A549 (cell line): ENCODE results near the gene ZFPL1. TPM values are rescaled to one million over a fixed set of nuclear protein-coding genes. Genes with fewer than 3 reads are reported as not detected.

Experiments used
- ATAC-seq, 2 experiments: fragments of 200-7000 bp in 1 of 2; fragments of >200 bp in 1 of 2; cut with Nextera tagmentation in 1 of 2; cut with Tn5 transposase in 1 of 2; 3 replicates each; pipeline versions ENCODE4 v1.8.0 to v1.9.1; 2018 to 2020; ENCODE audit warnings: mild to moderate bottlenecking in 1 of 2, moderate library complexity in 1 of 2
- CTCF ChIA-PET: fragments of 300-600 bp; sonication (Branson Sonifier 250); formaldehyde crosslinking; extraction: SDS; loops from one replicate; lab custom pipeline; 2021; ENCODE audit warnings: antibody characterized with exemption, inconsistent platforms; lab: Yijun Ruan, JAX
- POLR2A ChIA-PET: fragments of 350-600 bp; formaldehyde crosslinking; extraction: SDS; loops from one replicate; lab custom pipeline; 2021; ENCODE audit warnings: antibody characterized with exemption, inconsistent platforms; lab: Yijun Ruan, JAX
- DNase-seq, 2 experiments: peaks; one replicate each; pipeline versions ENCODE4 v3.0.0 to v3.0.0-alpha.2; 2011 to 2016; ENCODE audit warnings: low read depth in 1 of 2, low spot score in 1 of 2
- FAIRE-seq: peaks from 2 replicates; lab custom pipeline; 2011; peaks lifted over from hg19 to GRCh38; lab: Jason Lieb, UNC
- H3K27ac ChIP-seq, 2 experiments: fragments of >200 bp; sonication (Bioruptor Twin); formaldehyde crosslinking; 3 replicates each; pipeline ENCODE4 v1.5.1; 2016 to 2017
- H3K4me1 ChIP-seq: fragments of >200 bp; sonication (Bioruptor Twin); formaldehyde crosslinking; 3 replicates; pipeline ENCODE4 v1.6.1; 2016
- H3K4me2 ChIP-seq: fragments of >200 bp; sonication (Bioruptor Twin); formaldehyde crosslinking; 3 replicates; pipeline ENCODE4 v1.6.1; 2016
- H3K4me3 ChIP-seq: fragments of >200 bp; sonication (Bioruptor Twin); formaldehyde crosslinking; 3 replicates; pipeline ENCODE4 v1.5.1; 2016
- H3K9me3 ChIP-seq: fragments of >200 bp; sonication (Bioruptor Twin); formaldehyde crosslinking; 3 replicates; pipeline ENCODE4 v1.6.1; 2016
- BCL3 ChIP-seq: fragments of >200 bp; sonication (Bioruptor Twin); formaldehyde crosslinking; IDR thresholded peaks from 3 replicates; pipeline ENCODE4 v1.6.1; 2016
- BHLHE40 ChIP-seq: IDR thresholded peaks from 2 replicates; pipeline ENCODE4 v1.6.1; 2012; ENCODE audit warnings: low read depth, low read length, inconsistent platforms
- CBX2 ChIP-seq: fragments of 200-600 bp; sonication (generic); IDR thresholded peaks from 2 replicates; pipeline ENCODE4 v1.6.1; 2016; ENCODE audit warnings: low read depth, mild to moderate bottlenecking, borderline replicate concordance
- CBX8 ChIP-seq: fragments of 200-600 bp; sonication (generic); IDR thresholded peaks from 2 replicates; pipeline ENCODE4 v1.6.1; 2016
- CEBPB ChIP-seq, 2 experiments: fragments of >200 bp in 1 of 2; sonication (Bioruptor Twin) in 1 of 2; formaldehyde crosslinking in 1 of 2; IDR thresholded peaks; 2 replicates each; pipeline ENCODE4 v1.6.1; 2012 to 2016
- E2F6 ChIP-seq: IDR thresholded peaks from 2 replicates; pipeline ENCODE4 v1.6.1; 2012; ENCODE audit warnings: low read depth, borderline replicate concordance
- EHMT2 ChIP-seq: fragments of 200-600 bp; sonication (generic); IDR thresholded peaks from 2 replicates; pipeline ENCODE4 v1.6.1; 2016; ENCODE audit warnings: antibody characterized with exemption, low read depth, mild to moderate bottlenecking, moderate library complexity
- EP300 ChIP-seq, 2 experiments: fragments of >200 bp; sonication (Bioruptor Twin); formaldehyde crosslinking; IDR thresholded peaks; 2 replicates in 1 of 2; 3 replicates in 1 of 2; pipeline ENCODE4 v1.6.1; 2016 to 2017
- FOSB ChIP-seq: fragments of 250-450 bp; sonication (Bioruptor Pico); IDR thresholded peaks from 2 replicates; pipeline ENCODE4 v1.5.0; 2020; ENCODE audit warnings: mild to moderate bottlenecking, moderate library complexity
- FOXS1 ChIP-seq: fragments of 250-450 bp; sonication (Bioruptor Pico); IDR thresholded peaks from 2 replicates; pipeline ENCODE4 v1.5.0; 2020; ENCODE audit warnings: mild to moderate bottlenecking, moderate library complexity
- HDAC2 ChIP-seq: fragments of 200-600 bp; sonication (generic); IDR thresholded peaks from 2 replicates; pipeline ENCODE4 v1.6.1; 2016
- HOXA7 ChIP-seq: fragments of 250-450 bp; sonication (Bioruptor Pico); IDR thresholded peaks from 2 replicates; pipeline ENCODE4 v1.5.0; 2020; ENCODE audit warnings: mild to moderate bottlenecking, moderate library complexity
- JUN ChIP-seq, 2 experiments: fragments of >200 bp; sonication (Bioruptor Twin); formaldehyde crosslinking; IDR thresholded peaks; 2 replicates in 1 of 2; 3 replicates in 1 of 2; pipeline ENCODE4 v1.6.1; 2016 to 2017
- JUNB ChIP-seq: fragments of >200 bp; sonication (Bioruptor Twin); formaldehyde crosslinking; IDR thresholded peaks from 2 replicates; pipeline ENCODE4 v1.6.1; 2016
- MAFK ChIP-seq: fragments of 450-650 bp; IDR thresholded peaks from 2 replicates; pipeline ENCODE4 v1.6.1; 2014; ENCODE audit not compliant: partially characterized antibody
- MAX ChIP-seq: IDR thresholded peaks from 2 replicates; pipeline ENCODE4 v1.6.1; 2012
- MAZ ChIP-seq: fragments of 150-350 bp; IDR thresholded peaks from 2 replicates; pipeline ENCODE4 v1.6.1; 2014; ENCODE audit warnings: antibody characterized with exemption, low read depth, low read length, borderline replicate concordance
- PHF8 ChIP-seq: fragments of 200-600 bp; sonication (generic); IDR thresholded peaks from 2 replicates; pipeline ENCODE4 v1.6.1; 2016; ENCODE audit warnings: low read depth, mild to moderate bottlenecking, antibody characterized with exemption, moderate library complexity, borderline replicate concordance
- POLR2A ChIP-seq: IDR thresholded peaks from 2 replicates; pipeline ENCODE4 v1.6.1; 2012; ENCODE audit warnings: mild to moderate bottlenecking, low read length
- POLR2AphosphoS2 ChIP-seq: conservative IDR thresholded peaks from 2 replicates; pipeline ENCODE4 v1.6.1; 2012; ENCODE audit warnings: low read length, improper control_type of control experiment, inconsistent platforms
- RNF2 ChIP-seq: fragments of 200-600 bp; sonication (generic); IDR thresholded peaks from 2 replicates; pipeline ENCODE4 v1.6.1; 2016; ENCODE audit warnings: low read depth, mild to moderate bottlenecking, antibody characterized with exemption, moderate library complexity, borderline replicate concordance
- SMC3 ChIP-seq: fragments of >200 bp; sonication (Bioruptor Twin); formaldehyde crosslinking; IDR thresholded peaks from 3 replicates; pipeline ENCODE4 v1.6.1; 2018; ENCODE audit warnings: inconsistent platforms
- SREBF2 ChIP-seq: fragments of 450-650 bp; IDR thresholded peaks from 2 replicates; pipeline ENCODE4 v1.6.1; 2014; ENCODE audit warnings: mild to moderate bottlenecking, moderate library complexity
- TP53 ChIP-seq: fragments of 250-450 bp; sonication (Bioruptor Pico); IDR thresholded peaks from 2 replicates; pipeline ENCODE4 v1.5.0; 2021; ENCODE audit warnings: mild to moderate bottlenecking, moderate library complexity
- ZC3H11A ChIP-seq: fragments of 450-650 bp; IDR thresholded peaks from 2 replicates; pipeline ENCODE4 v1.6.1; 2014; ENCODE audit warnings: antibody characterized with exemption, mild to moderate bottlenecking
- ZFP36 ChIP-seq: fragments of 450-650 bp; IDR thresholded peaks from 2 replicates; pipeline ENCODE4 v1.6.1; 2014; ENCODE audit warnings: borderline replicate concordance; ENCODE audit not compliant: partially characterized antibody
- ZNF302 ChIP-seq: fragments of 250-450 bp; sonication (Bioruptor Pico); IDR thresholded peaks from 2 replicates; pipeline ENCODE4 v1.9.0; 2021; ENCODE audit warnings: inconsistent platforms, mild to moderate bottlenecking, moderate library complexity
- ZSCAN20 ChIP-seq: fragments of 250-450 bp; sonication (Bioruptor Pico); IDR thresholded peaks from 2 replicates; pipeline ENCODE4 v1.8.0; 2022; ENCODE audit warnings: mild to moderate bottlenecking, moderate library complexity
- WGBS: methylation state at CpG from one replicate; pipeline ENCODE4 v1.1.6; 2017; ENCODE audit errors: missing lambda C conversion rate; 5-methylcytosine and 5-hydroxymethylcytosine counted together
- polyA plus RNA-seq, 4 experiments: library from polyadenylated mRNA; depleted of rRNA in 3 of 4; stranded (reverse); fragments of >200 nt; fragmentation: RNase III in 1 of 4; extraction: RNeasy Plus Mini Kit Qiagen cat#74134 plus additional on column Dnase treatment in 1 of 4; gene quantifications; 2 replicates in 3 of 4; 3 replicates in 1 of 4; pipeline ENCODE4 v1.2.3, GENCODE V29; 2011 to 2017
- TF ChIP-seq, protein P1 (sequence below): fragments of 450-650 bp; IDR thresholded peaks from 2 replicates; pipeline ENCODE4 v1.6.1; 2014; ENCODE audit warnings: antibody characterized with exemption
- TF ChIP-seq, protein P2 (sequence below): fragments of 150-350 bp; IDR thresholded peaks from 2 replicates; pipeline ENCODE4 v1.6.1; 2014; ENCODE audit warnings: low read depth, mild to moderate bottlenecking, low read length

Gene ZFPL1
- polyA plus RNA-seq, 2 of the 4 experiments (the other 2 are of a cell fraction), result 30.1 to 31.7 TPM

- CTCF ChIA-PET, result interaction anchor here (0.9 to 2.1 kb wide), 7 partner anchors 13 to 238 kb away, joined by 3 to 7 read pairs (median 3); partner anchors contain the start of genes ARL2, MAP4K2, SNX15 and TM7SF2
- POLR2A ChIA-PET, result interaction anchor here (1.1 to 1.4 kb wide), 2 partner anchors 13 to 29 kb away, joined by 3 to 4 read pairs; partner anchors contain the start of gene SNX15
- TF ChIP-seq FOSB (no peak), MAZ (no peak), CBX8 (no peak), FOXS1 (no peak), CEBPB (IDR thresholded peaks at IDR 0.05) (no peak), HDAC2 (no peak), ZSCAN20 (CRISPR knock-in tag) (no peak)
- TF ChIP-seq, protein P1, sequence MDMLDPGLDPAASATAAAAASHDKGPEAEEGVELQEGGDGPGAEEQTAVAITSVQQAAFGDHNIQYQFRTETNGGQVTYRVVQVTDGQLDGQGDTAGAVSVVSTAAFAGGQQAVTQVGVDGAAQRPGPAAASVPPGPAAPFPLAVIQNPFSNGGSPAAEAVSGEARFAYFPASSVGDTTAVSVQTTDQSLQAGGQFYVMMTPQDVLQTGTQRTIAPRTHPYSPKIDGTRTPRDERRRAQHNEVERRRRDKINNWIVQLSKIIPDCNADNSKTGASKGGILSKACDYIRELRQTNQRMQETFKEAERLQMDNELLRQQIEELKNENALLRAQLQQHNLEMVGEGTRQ, result no peak
- Histone ChIP-seq H3K4me3 (peak overlapping the region; percentile 84), H3K27ac (peak overlapping the region; percentile 91 to 92), H3K9me3 (no peaks in the 10 kb centered on the region), H3K4me2 (peak overlapping the region; percentile 80), H3K4me1 (peaks cover 25% of the 10 kb centered on the region)
- no peak for FAIRE-seq
- no peak for DNase-seq
- WGBS, result 24% methylated on average over 7 of the region's 7 CpGs
- no peak for ATAC-seq
Observed at GRCh38 chr11:65040520-65040846, 43.5 kb upstream of the ZFPL1 start.

DNA sequence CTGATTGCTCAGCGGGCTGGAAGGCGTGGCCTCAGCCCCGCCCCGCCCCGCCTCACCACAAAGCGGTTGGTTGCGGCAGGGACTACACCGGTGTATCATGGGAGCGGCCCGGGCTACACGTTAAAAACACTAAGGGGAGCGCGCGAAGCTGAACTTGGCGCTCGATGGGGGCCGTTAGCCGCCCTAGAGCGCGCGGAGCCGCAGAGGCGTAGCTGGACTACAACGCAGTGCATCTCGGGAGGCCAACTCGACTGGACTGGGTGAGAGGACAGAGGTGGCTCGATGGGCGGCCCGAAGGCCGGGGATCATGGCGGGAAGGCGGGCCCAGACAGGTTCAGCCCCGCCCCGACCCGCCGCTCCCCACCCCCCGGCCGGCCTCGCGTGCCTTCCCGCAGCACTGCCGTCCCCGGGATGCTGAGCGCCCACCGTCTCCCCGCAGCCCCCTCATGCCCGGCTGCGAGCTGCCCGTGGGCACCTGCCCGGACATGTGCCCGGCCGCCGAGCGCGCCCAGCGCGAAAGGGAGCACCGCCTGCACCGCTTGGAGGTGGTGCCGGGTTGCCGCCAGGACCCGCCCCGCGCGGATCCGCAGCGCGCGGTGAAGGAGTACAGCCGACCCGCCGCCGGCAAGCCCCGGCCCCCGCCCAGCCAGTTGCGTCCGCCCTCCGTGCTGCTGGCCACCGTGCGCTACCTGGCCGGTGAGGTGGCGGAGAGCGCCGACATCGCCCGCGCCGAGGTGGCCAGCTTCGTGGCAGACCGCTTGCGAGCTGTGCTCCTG is 43.0 kb upstream of the ZFPL1 start, which contains the start of gene SAC3D1:
SAC3D1 (plus strand) TSS at position 364 of the 776 bp plus-strand sequence; CDS start at position 447, 83 bp downstream.
- H3K4me2 ChIP-seq, result peak within 1 kb of the TSS; percentile 80
- peak; percentile 49 for FAIRE-seq
- peak within 1 kb of the TSS; percentile 84 for H3K4me3 ChIP-seq
- H3K4me1 ChIP-seq, result peaks cover 25% of the 10 kb centered on the region
- peak; percentile 93 to 97 for ATAC-seq
- ChIA-PET POLR2A (interaction anchor here (0.6 to 1.4 kb wide), 3 partner anchors 14 to 94 kb away, joined by 3 to 4 read pairs (median 3); partner anchors contain the start of gene SNX15), CTCF (interaction anchor here (0.6 to 2.1 kb wide), 10 partner anchors 9 to 238 kb away, joined by 3 to 7 read pairs (median 3); partner anchors contain the start of genes ARL2, MAP4K2, SNX15 and TM7SF2)
- TF ChIP-seq BCL3, result 0 out of 3 replicates have a peak, but pooled peaks have one; percentile 48
- peak; percentile 23 for TF ChIP-seq MAFK
- peak; percentile 77 for TF ChIP-seq MAX
- peak; percentile 73; the same call in 1 of the 2 replicates for TF ChIP-seq E2F6
- TF ChIP-seq PHF8, result peak; percentile 47; the same call in 1 of the 2 replicates
- no peak for TF ChIP-seq FOXS1
- peak; percentile 54 for TF ChIP-seq POLR2A
- TF ChIP-seq JUN (IDR thresholded peaks at IDR 0.05), result peak in 1 of 2 experiments; percentile 78; a peak in 2 of 5 replicates
- no peak for TF ChIP-seq HDAC2
- TF ChIP-seq, all 56 proteins: peak for 7
- peak; percentile 96 to 98 for DNase-seq
- H3K27ac ChIP-seq, result peak within 1 kb of the TSS; percentile 91 to 92
- WGBS, result under 1% methylated on average over 40 of the region's 91 CpGs
- H3K9me3 ChIP-seq, result no peaks in the 10 kb centered on the region

DNA sequence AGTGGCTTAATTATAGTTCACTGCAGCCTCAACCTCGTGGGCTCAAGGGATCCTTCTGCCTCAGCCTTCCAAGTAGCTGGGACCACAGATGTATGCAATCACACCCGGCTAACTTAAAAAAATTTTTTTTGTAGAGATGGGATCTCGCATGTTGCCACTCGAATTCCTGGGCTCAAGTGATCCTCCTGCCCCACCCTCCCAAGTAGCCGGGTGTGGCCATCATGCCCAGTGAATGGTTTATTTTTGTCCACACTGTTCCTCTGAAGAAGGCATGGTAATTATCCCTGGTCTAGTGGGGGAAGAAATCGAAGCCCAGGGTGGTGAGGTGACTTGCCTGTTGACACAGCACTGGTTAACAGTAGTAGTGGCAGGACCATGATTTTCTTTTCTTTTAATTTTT is 41.1 kb upstream of the ZFPL1 start:
- POLR2A ChIA-PET, result no interaction called here
- WGBS, result 69% methylated on average over 6 of the region's 6 CpGs
- FAIRE-seq, result no peak
- TF ChIP-seq CEBPB (IDR thresholded peaks at IDR 0.05) (no peak), JUNB (no peak), CBX2 (no peak), TP53 (CRISPR knock-in tag) (no peak), SMC3 (no peak), PHF8 (no peak), EP300 (IDR thresholded peaks at IDR 0.05) (no peak), ZFP36 (no peak), ZC3H11A (no peak), BHLHE40 (no peak), RNF2 (no peak), E2F6 (no peak), HOXA7 (CRISPR knock-in tag) (no peak), POLR2AphosphoS2 (no peak), SREBF2 (no peak), ZNF302 (no peak), EHMT2 (no peak)
- TF ChIP-seq, protein P2, sequence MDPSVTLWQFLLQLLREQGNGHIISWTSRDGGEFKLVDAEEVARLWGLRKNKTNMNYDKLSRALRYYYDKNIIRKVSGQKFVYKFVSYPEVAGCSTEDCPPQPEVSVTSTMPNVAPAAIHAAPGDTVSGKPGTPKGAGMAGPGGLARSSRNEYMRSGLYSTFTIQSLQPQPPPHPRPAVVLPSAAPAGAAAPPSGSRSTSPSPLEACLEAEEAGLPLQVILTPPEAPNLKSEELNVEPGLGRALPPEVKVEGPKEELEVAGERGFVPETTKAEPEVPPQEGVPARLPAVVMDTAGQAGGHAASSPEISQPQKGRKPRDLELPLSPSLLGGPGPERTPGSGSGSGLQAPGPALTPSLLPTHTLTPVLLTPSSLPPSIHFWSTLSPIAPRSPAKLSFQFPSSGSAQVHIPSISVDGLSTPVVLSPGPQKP, result no peak

More for the DNA sequence above, 41.1 kb upstream of the ZFPL1 start:
- H3K4me2 ChIP-seq, result peak overlapping the region; percentile 80
- ATAC-seq (no peak), DNase-seq (no peak)
- H3K4me1 ChIP-seq, result peaks cover 25% of the 10 kb centered on the region
- CTCF ChIA-PET, result interaction anchor here (0.6 to 1.4 kb wide), 3 partner anchors 29 to 69 kb away, joined by 3 to 5 read pairs (median 3); partner anchors contain the start of genes ARL2 and TM7SF2
- no peaks in the 10 kb centered on the region for H3K9me3 ChIP-seq
- H3K4me3 ChIP-seq, result no peak overlapping the region; the same call in 1 of the 3 replicates
- no peak overlapping the region for H3K27ac ChIP-seq
